ENCODE results near the gene EFHB.

- TF ChIP-seq CTCF (IDR thresholded peaks at IDR 0.05; ENCODE audit: low read depth, low read length, poor library complexity, severe bottlenecking), result no peak
- TF ChIP-seq EZH2phosphoT487 (IDR thresholded peaks at IDR 0.05; ENCODE audit: borderline replicate concordance, low read length), result no peak
These were observed 16.9 kb downstream of the EFHB start for GRCh38 chr3:19917167-19917566.
